HEK293T (cell line): ENCODE results near the gene SOBP.

Source experiments
- ARNT ChIP-seq: fragments of 450-650 bp; IDR thresholded peaks from 2 replicates; pipeline ENCODE4 v1.6.1; 2017; ENCODE audit warnings: mild to moderate bottlenecking
- ELF4 ChIP-seq: fragments of 450-650 bp; IDR thresholded peaks from 2 replicates; pipeline ENCODE4 v1.6.1; 2017; ENCODE audit warnings: antibody characterized with exemption
- FOXA1 ChIP-seq: fragments of 450-650 bp; IDR thresholded peaks from 2 replicates; pipeline ENCODE4 v1.6.1; 2016; ENCODE audit warnings: mild to moderate bottlenecking
- FOXK2 ChIP-seq: fragments of 450-650 bp; IDR thresholded peaks from 2 replicates; pipeline ENCODE4 v1.6.1; 2016; ENCODE audit warnings: mild to moderate bottlenecking
- FOXM1 ChIP-seq: fragments of 450-650 bp; IDR thresholded peaks from 2 replicates; pipeline ENCODE4 v1.6.1; 2017; ENCODE audit warnings: mild to moderate bottlenecking, borderline replicate concordance
- L3MBTL2 ChIP-seq: fragments of 450-650 bp; conservative IDR thresholded peaks from 2 replicates; pipeline ENCODE4 v1.6.1; 2016; ENCODE audit warnings: mild to moderate bottlenecking
- NFRKB ChIP-seq: fragments of 450-650 bp; IDR thresholded peaks from 2 replicates; pipeline ENCODE4 v1.6.1; 2016; ENCODE audit warnings: mild to moderate bottlenecking, moderate library complexity
- PKNOX1 ChIP-seq: fragments of 450-650 bp; IDR thresholded peaks from 2 replicates; pipeline ENCODE4 v1.6.1; 2016
- SP1 ChIP-seq: fragments of 450-650 bp; IDR thresholded peaks from 2 replicates; pipeline ENCODE4 v1.6.1; 2017
- SUZ12 ChIP-seq: fragments of 450-650 bp; IDR thresholded peaks from 2 replicates; pipeline ENCODE4 v1.6.1; 2016; ENCODE audit warnings: mild to moderate bottlenecking
- ZNF384 ChIP-seq: fragments of 450-650 bp; IDR thresholded peaks from 2 replicates; pipeline ENCODE4 v1.6.1; 2016

GRCh38 chr6:107591346-107591745 lies 101.4 kb downstream of the SOBP start:
- TF ChIP-seq SP1 (no peak), NFRKB (no peak), ELF4 (no peak), ARNT (no peak), L3MBTL2 (no peak), PKNOX1 (no peak), FOXA1 (no peak), FOXM1 (no peak), FOXK2 (no peak), SUZ12 (no peak), ZNF384 (no peak)
